COLO829 (cell line): ENCODE results near the gene PPP2R5B.
"Not testable (repeated sequence)": the region's sequence is repeated elsewhere in the genome, so short reads cannot be mapped to it uniquely, and the experiment has no call there.

Experiments
- DNase-seq: peaks from one replicate; pipeline ENCODE4 v3.0.0; 2012; ENCODE audit warnings: low spot score

The PPP2R5B gene

GRCh38 chr11:64976651-64977050, 52.2 kb downstream of the PPP2R5B start:
- no peak for DNase-seq

GRCh38 chr11:64983339-64983738, 58.9 kb downstream of the PPP2R5B start:
- not testable (repeated sequence) for DNase-seq
